COLO668 (cell line): Measurements from ENCODE around the gene RAP2A.

Experiments used
- DNase-seq: peaks from one replicate; lab custom pipeline; 2025; ENCODE audit not compliant: unreplicated experiment; lab: John Stamatoyannopoulos, UW

The RAP2A gene

GRCh38 chr13:97446448-97446847 lies 12.5 kb downstream of the RAP2A start:
- no peak for DNase-seq

GRCh38 chr13:97448503-97449251 lies 14.7 kb downstream of the RAP2A start:
- DNase-seq = no peak

GRCh38 chr13:97454699-97455098 lies 20.7 kb downstream of the RAP2A start:
- DNase-seq = no peak

- DNase-seq = no peak
Observed at GRCh38 chr13:97456047-97456446, 22.1 kb downstream of the RAP2A start.

- peak; percentile 65 for DNase-seq
Observed at GRCh38 chr13:97459215-97459777, 25.3 kb downstream of the RAP2A start.

- no peak for DNase-seq
Observed at GRCh38 chr13:97460004-97460775, 26.2 kb downstream of the RAP2A start.

GRCh38 chr13:97460853-97461252 lies 26.9 kb downstream of the RAP2A start:
- no peak for DNase-seq

- no peak for DNase-seq
Observed at GRCh38 chr13:97464561-97464960, 30.6 kb downstream of the RAP2A start.

GRCh38 chr13:97466722-97467121 lies 32.8 kb downstream of the RAP2A start:
- DNase-seq = no peak

GRCh38 chr13:97468331-97468730 lies 34.4 kb downstream of the RAP2A start:
- no peak for DNase-seq

GRCh38 chr13:97471711-97472110 lies 37.7 kb downstream of the RAP2A start:
- DNase-seq = no peak

GRCh38 chr13:97474349-97474980 lies 40.5 kb downstream of the RAP2A start:
- DNase-seq = no peak

GRCh38 chr13:97475011-97475410 lies 41.0 kb downstream of the RAP2A start:
- no peak for DNase-seq

GRCh38 chr13:97477844-97478243 lies 43.9 kb downstream of the RAP2A start:
- DNase-seq = no peak

- no peak for DNase-seq
Observed at GRCh38 chr13:97478247-97478646, 44.3 kb downstream of the RAP2A start.

GRCh38 chr13:97483465-97483864 lies 49.5 kb downstream of the RAP2A start:
- no peak for DNase-seq

GRCh38 chr13:97484301-97484700 lies 50.3 kb downstream of the RAP2A start:
- DNase-seq = no peak

- no peak for DNase-seq
Observed at GRCh38 chr13:97485320-97485719, 51.4 kb downstream of the RAP2A start.

- DNase-seq = no peak
Observed at GRCh38 chr13:97490702-97491307, 56.8 kb downstream of the RAP2A start.

GRCh38 chr13:97491452-97491851 lies 57.5 kb downstream of the RAP2A start:
- peak; percentile 73 for DNase-seq

- peak; percentile 87 for DNase-seq
Observed at GRCh38 chr13:97492257-97492656, 58.3 kb downstream of the RAP2A start.
